Left forelimb (tissue), 1 donor: ENCODE measurements around the gene PLGRKT.

Source experiments
- DNase-seq: peaks from one replicate; pipeline ENCODE4 v3.0.0-alpha.2; 2018; ENCODE audit warnings: low spot score

PLGRKT gene

DNA sequence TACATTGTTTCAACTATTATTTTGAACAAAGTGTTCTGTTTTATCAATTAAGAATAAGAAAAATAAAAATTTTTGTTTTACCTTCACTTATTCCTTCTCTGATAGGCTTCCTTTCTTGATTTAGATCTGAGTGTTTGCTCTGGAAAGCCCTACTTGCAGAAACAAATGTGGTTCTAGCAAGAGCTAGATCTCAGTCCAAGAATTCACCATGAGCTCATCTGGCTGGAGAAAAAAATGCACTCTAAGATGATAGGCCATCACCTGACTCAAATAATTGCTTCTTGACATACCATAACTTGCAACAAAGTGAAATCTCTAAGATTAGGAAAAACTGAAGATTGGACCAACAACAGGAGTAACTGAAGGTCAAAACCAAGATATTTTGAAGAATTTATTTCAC lies 126.9 kb downstream of the PLGRKT start:
- DNase-seq = no peak
